ENCODE measurements around the gene P4HTM. TPM values are rescaled to one million over a fixed set of nuclear protein-coding genes. Genes with fewer than 3 reads are reported as not detected.

The P4HTM gene
- total RNA-seq, 2 experiments from 2014 or later = 24.8 to 25.0 TPM

DNA sequence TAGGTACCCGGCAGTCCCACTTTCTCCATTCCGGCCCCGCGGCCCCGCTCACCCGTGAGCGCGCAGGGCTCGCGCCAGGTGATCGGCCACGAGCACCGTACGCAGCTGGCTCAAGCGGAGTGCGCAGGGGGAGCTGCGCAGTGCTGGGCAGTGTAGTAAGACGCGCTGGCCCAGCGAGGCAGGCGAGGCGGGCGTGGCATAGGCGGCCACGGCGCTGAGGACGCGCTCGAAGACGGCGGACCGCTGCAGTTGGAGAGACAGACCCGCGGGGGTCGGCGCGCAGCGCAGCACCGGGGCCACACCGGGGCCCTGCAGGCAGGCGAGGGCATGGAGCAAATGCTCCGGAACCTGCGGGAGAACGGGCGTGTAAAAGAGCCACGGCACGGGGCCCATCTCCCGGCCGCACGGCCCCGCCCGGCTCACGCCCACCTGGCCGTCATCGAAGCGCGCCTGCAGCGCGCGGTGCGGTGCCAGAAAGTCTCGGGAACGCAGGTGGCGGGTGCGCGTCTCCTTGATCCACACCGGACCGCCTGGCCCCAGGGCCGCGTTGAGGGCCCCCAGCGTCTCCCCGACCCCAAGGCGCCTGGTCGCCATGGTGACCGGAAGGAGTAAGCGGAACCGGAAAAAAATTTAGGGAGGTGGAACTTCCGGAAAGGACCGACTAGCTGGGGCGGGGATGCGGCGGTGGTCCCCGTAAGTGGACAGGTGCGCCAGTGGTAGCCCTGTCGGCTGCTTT is 28.1 kb downstream of the P4HTM start, which contains the start of gene DALRD3:
Gene DALRD3, minus strand, starts transcription at position 610 of the 736 bp plus-strand sequence. Its CDS starts 16 bp downstream, at position 594.
- ATAC-seq = peak; percentile 4
- TF ChIP-seq, protein P1, sequence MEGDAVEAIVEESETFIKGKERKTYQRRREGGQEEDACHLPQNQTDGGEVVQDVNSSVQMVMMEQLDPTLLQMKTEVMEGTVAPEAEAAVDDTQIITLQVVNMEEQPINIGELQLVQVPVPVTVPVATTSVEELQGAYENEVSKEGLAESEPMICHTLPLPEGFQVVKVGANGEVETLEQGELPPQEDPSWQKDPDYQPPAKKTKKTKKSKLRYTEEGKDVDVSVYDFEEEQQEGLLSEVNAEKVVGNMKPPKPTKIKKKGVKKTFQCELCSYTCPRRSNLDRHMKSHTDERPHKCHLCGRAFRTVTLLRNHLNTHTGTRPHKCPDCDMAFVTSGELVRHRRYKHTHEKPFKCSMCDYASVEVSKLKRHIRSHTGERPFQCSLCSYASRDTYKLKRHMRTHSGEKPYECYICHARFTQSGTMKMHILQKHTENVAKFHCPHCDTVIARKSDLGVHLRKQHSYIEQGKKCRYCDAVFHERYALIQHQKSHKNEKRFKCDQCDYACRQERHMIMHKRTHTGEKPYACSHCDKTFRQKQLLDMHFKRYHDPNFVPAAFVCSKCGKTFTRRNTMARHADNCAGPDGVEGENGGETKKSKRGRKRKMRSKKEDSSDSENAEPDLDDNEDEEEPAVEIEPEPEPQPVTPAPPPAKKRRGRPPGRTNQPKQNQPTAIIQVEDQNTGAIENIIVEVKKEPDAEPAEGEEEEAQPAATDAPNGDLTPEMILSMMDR (IDR thresholded peaks at IDR 0.05) = no peak
- Mint-ChIP-seq H3K4me1 (ENCODE audit: low read depth) (peaks cover 18% of the 10 kb centered on the region), H3K27me3 (no peaks in the 10 kb centered on the region), H3K36me3 (ENCODE audit: low read depth) (peaks cover 24% of the 10 kb centered on the region), H3K4me3 (peak within 1 kb of the TSS; percentile 87), H3K9me3 (no peaks in the 10 kb centered on the region), H3K27ac (peak within 1 kb of the TSS; percentile 94)
- ChIA-PET POLR2A (interaction anchor here (0.6 to 12.0 kb wide), 8 partner anchors 6 to 62 kb away, joined by 3 to 200 read pairs (median 14); partner anchors contain the start of genes IMPDH2, NDUFAF3, P4HTM and WDR6), CTCF (interaction anchor here (2.3 to 8.6 kb wide), 3 partner anchors 10 to 31 kb away, joined by 18 to 78 read pairs (median 45); partner anchors contain the start of genes P4HTM and WDR6)
- DNase-seq = peak; percentile 71
- intact Hi-C loops (cut with micrococcal nuclease) = no loop called here

DNA sequence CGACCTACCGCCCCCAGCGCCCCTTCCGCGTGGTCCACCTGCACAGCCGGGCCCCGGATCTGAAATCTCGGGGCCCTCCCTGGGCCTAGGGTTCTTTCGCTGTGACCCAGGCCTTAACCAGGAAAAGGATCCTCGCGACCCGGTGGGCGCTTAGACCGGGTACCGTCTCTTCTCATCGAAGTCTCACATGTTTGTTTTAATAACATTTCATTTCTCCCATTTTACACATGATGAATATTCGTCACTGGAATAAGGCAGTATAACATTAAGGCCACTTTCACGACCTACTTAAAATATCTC is 28.6 kb downstream of the P4HTM start:
- no peak for DNase-seq
- Mint-ChIP-seq H3K27me3 (no peaks in the 10 kb centered on the region), H3K36me3 (ENCODE audit: low read depth) (peaks cover 29% of the 10 kb centered on the region), H3K4me3 (peak overlapping the region; percentile 87), H3K9me3 (no peaks in the 10 kb centered on the region), H3K4me1 (ENCODE audit: low read depth) (peaks cover 21% of the 10 kb centered on the region), H3K27ac (peak overlapping the region; percentile 89)
- ChIA-PET POLR2A (interaction anchor here (5.5 to 12.0 kb wide), 2 partner anchors 12 to 28 kb away, joined by 72 to 200 read pairs; partner anchors contain the start of genes P4HTM and WDR6), CTCF (interaction anchor here (4.5 to 8.6 kb wide), 2 partner anchors 11 to 31 kb away, joined by 45 to 78 read pairs; partner anchors contain the start of genes P4HTM and WDR6)
- TF ChIP-seq, protein P1 (IDR thresholded peaks at IDR 0.05) = no peak
- no peak for ATAC-seq
- intact Hi-C loops (cut with micrococcal nuclease) = no loop called here

- H3K4me1 Mint-ChIP-seq (ENCODE audit: low read depth) = peaks cover 32% of the 10 kb centered on the region
- peak overlapping the region; percentile 87 for H3K4me3 Mint-ChIP-seq
- no peaks in the 10 kb centered on the region for H3K27me3 Mint-ChIP-seq
- H3K36me3 Mint-ChIP-seq (ENCODE audit: low read depth) = peaks cover 42% of the 10 kb centered on the region
- peak overlapping the region; percentile 94 for H3K27ac Mint-ChIP-seq
- POLR2A ChIA-PET = interaction anchor here (0.6 to 12.0 kb wide), 8 partner anchors 6 to 144 kb away, joined by 3 to 200 read pairs (median 26); partner anchors contain the start of genes IMPDH2, P4HTM, QRICH1 and WDR6
- TF ChIP-seq, protein P1 (IDR thresholded peaks at IDR 0.05) = no peak
- intact Hi-C loops (cut with micrococcal nuclease) = loop anchor here (5.0 kb wide), 1 partner anchor 33 kb away; no protein-coding TSS in a partner anchor
- CTCF ChIA-PET = interaction anchor here (0.6 to 5.9 kb wide), 5 partner anchors 8 to 249 kb away, joined by 3 to 64 read pairs (median 37); partner anchors contain the start of genes P4HTM, QRICH1 and WDR6
- H3K9me3 Mint-ChIP-seq = no peaks in the 10 kb centered on the region
- no peak for ATAC-seq
- no peak for DNase-seq
Measured at GRCh38 chr3:49019941-49020329, 29.9 kb downstream of the P4HTM start.

DNA sequence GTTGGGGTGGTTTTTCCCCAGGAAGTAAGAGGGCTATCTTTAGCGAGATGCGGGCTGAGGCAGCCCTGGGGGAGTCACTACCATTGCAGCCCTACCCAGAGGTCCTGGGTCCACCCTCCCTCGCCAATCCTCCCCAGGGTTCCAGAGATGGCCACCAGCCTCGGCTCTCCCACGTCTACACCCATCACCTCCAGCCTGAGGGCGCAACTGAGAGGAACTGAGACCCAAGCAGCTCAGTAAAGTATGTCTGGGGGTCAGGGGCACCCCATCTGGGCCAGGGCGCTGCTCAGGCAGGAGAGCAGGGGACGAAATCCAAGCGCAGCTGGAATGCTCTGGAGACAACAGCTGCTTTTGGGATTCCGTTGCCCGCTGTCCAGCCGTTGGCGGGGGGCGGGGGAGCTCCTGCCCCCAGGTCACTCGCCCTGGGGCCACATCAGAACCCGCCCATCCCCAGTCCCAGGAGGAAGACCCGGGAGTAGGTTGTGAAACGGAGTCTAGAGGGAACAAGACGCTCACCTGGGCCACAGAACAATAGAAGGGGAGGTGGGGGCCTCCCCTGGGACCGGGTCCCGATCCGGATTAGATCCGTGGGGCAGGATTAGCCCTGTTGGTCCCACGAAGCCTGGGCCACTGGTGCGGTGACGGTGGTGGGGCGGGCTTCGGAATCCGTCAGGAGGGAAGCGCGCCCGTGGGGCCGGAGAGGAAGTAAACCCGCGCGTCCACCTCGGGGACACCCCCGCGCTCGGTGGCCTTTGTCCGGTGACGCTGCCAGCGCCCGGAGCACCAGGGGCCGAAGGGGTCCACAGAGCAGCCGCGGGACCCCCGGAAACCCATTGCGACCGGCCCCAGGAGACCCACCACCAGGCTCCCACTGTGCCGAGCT is 30.5 kb downstream of the P4HTM start:
- Mint-ChIP-seq H3K4me3 (peak overlapping the region; percentile 87), H3K9me3 (no peaks in the 10 kb centered on the region), H3K36me3 (ENCODE audit: low read depth) (peaks cover 43% of the 10 kb centered on the region), H3K4me1 (ENCODE audit: low read depth) (peaks cover 39% of the 10 kb centered on the region), H3K27ac (peak overlapping the region; percentile 94), H3K27me3 (no peaks in the 10 kb centered on the region)
- ATAC-seq (no peak), DNase-seq (peak; percentile 60)
- ChIA-PET POLR2A (interaction anchor here (0.6 to 12.0 kb wide), 16 partner anchors 6 to 449 kb away, joined by 3 to 200 read pairs (median 4); partner anchors contain the start of genes ARIH2, DAG1, IMPDH2 and P4HTM), CTCF (interaction anchor here (0.6 to 5.9 kb wide), 9 partner anchors 8 to 250 kb away, joined by 3 to 64 read pairs (median 13); partner anchors contain the start of genes P4HTM, QRICH1 and WDR6)
- intact Hi-C loops (cut with micrococcal nuclease) = loop anchor here (5.0 kb wide), 1 partner anchor 33 kb away; no protein-coding TSS in a partner anchor
- TF ChIP-seq, protein P1 (IDR thresholded peaks at IDR 0.05) = no peak
